Subcutaneous adipose tissue (tissue), 4 donors: ENCODE results near the gene UTP18. TPM values are rescaled to one million over a fixed set of nuclear protein-coding genes. Genes with fewer than 3 reads are reported as not detected.

Experiments used
- CTCF ChIP-seq: fragments of 450-650 bp; IDR thresholded peaks from one replicate; pipeline ENCODE4 v1.5.1; 2016; ENCODE audit warnings: low read depth, mild to moderate bottlenecking, control low read depth, antibody characterized with exemption, moderate library complexity
- total RNA-seq, 4 donors: library from RNA; depleted of rRNA; stranded (reverse); fragments of >200 nt; gene quantifications; one replicate each; pipeline ENCODE4 v1.1.0, GENCODE V29; 2016

UTP18 gene
- 10 to 100 TPM; 32.1 to 38.1 (median 35.1) TPM for total RNA-seq

GRCh38 chr17:51260237-51261023, at the start of gene UTP18:
Gene UTP18, plus strand, starts transcription at chr17:51260546. Its CDS starts 39 bp downstream, at chr17:51260585.
- no peak for TF ChIP-seq CTCF

- no peak for TF ChIP-seq CTCF
These were observed 45.4 kb upstream of the UTP18 start for GRCh38 chr17:51214920-51215319.

- no peak for TF ChIP-seq CTCF
These were observed 42.4 kb upstream of the UTP18 start for GRCh38 chr17:51217946-51218345.

- TF ChIP-seq CTCF, result no peak
These were observed 39.0 kb upstream of the UTP18 start for GRCh38 chr17:51221322-51221721.

- TF ChIP-seq CTCF, result no peak
These were observed 35.7 kb upstream of the UTP18 start for GRCh38 chr17:51224402-51225262.

- no peak for TF ChIP-seq CTCF
These were observed 32.2 kb upstream of the UTP18 start for GRCh38 chr17:51228161-51228560.

- no peak for TF ChIP-seq CTCF
These were observed 30.5 kb upstream of the UTP18 start for GRCh38 chr17:51229889-51230288.
